ENCODE results near the gene CEP192.

Gene CEP192

DNA sequence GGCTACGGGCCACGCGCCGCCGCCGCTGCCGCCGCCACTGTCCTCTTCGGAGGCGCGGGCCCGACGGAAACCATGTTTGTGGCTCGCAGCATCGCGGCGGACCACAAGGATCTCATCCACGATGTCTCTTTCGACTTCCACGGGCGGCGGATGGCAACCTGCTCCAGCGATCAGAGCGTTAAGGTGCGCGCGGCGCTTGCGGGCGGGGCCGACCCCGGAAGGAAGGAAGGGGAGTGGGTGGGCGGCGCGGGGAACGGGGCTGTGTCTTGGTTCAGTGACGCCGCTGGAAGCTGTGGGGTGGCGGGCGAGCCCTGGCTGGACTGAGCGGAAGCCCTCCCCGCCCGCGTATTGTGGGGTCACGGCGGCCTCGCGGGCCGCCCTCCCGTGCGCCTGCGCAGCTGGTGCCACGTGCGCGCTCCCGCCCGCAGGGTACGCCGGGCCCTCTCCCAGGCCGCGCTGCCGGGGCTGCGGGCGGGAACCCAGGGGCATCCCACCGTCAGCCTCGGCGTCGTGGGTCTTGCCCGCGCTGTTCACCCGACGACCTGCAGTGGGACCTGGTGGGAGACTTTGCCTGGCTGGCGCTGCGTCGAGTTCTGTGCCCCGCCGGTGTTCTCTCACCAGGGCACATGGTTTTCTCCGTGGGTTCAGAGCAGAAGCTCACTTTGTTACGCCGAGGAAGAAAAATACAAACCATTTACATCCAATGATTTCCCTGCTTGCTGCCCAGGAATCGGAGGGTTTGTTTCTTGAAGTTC lies 42.9 kb upstream of the CEP192 start (continued):
- TF ChIP-seq ZNF600 (tag by site-specific recombination; IDR thresholded peaks at IDR 0.05) (no peak; the same call in 1 of the 2 replicates), ZNF561 (tag by site-specific recombination; IDR thresholded peaks at IDR 0.05; ENCODE audit: borderline replicate concordance) (peak; percentile 76; the same call in 1 of the 2 replicates), PRDM1 (tag by site-specific recombination; IDR thresholded peaks at IDR 0.05) (no peak), ZNF670 (tag by site-specific recombination; IDR thresholded peaks at IDR 0.05; ENCODE audit: low read depth) (no peak), SP3 (tag by site-specific recombination; IDR thresholded peaks at IDR 0.05) (peak; percentile 96), BCL11A (tag by site-specific recombination; IDR thresholded peaks at IDR 0.05; ENCODE audit: low read depth) (no peak), KLF9 (tag by site-specific recombination; IDR thresholded peaks at IDR 0.05; ENCODE audit: low read depth) (peak; percentile 91), TRIM28 (IDR thresholded peaks at IDR 0.05; ENCODE audit: borderline replicate concordance, low read length) (no peak), OVOL3 (tag by site-specific recombination; IDR thresholded peaks at IDR 0.05) (no peak), SP7 (tag by site-specific recombination; IDR thresholded peaks at IDR 0.05) (peak; percentile 74), REPIN1 (tag by site-specific recombination; IDR thresholded peaks at IDR 0.05; ENCODE audit: low read depth) (no peak), SETDB1 (IDR thresholded peaks at IDR 0.05; ENCODE audit: insufficient read length, low read length) (peak; percentile 62), ZFP69B (tag by site-specific recombination; IDR thresholded peaks at IDR 0.05) (peak; percentile 67; the same call in 1 of the 2 replicates), ZNF426 (tag by site-specific recombination; IDR thresholded peaks at IDR 0.05) (no peak), GLI4 (tag by site-specific recombination; IDR thresholded peaks at IDR 0.05) (no peak), ZNF266 (tag by site-specific recombination; IDR thresholded peaks at IDR 0.05; ENCODE audit: low read depth) (no peak)
- TF ChIP-seq, protein P1, sequence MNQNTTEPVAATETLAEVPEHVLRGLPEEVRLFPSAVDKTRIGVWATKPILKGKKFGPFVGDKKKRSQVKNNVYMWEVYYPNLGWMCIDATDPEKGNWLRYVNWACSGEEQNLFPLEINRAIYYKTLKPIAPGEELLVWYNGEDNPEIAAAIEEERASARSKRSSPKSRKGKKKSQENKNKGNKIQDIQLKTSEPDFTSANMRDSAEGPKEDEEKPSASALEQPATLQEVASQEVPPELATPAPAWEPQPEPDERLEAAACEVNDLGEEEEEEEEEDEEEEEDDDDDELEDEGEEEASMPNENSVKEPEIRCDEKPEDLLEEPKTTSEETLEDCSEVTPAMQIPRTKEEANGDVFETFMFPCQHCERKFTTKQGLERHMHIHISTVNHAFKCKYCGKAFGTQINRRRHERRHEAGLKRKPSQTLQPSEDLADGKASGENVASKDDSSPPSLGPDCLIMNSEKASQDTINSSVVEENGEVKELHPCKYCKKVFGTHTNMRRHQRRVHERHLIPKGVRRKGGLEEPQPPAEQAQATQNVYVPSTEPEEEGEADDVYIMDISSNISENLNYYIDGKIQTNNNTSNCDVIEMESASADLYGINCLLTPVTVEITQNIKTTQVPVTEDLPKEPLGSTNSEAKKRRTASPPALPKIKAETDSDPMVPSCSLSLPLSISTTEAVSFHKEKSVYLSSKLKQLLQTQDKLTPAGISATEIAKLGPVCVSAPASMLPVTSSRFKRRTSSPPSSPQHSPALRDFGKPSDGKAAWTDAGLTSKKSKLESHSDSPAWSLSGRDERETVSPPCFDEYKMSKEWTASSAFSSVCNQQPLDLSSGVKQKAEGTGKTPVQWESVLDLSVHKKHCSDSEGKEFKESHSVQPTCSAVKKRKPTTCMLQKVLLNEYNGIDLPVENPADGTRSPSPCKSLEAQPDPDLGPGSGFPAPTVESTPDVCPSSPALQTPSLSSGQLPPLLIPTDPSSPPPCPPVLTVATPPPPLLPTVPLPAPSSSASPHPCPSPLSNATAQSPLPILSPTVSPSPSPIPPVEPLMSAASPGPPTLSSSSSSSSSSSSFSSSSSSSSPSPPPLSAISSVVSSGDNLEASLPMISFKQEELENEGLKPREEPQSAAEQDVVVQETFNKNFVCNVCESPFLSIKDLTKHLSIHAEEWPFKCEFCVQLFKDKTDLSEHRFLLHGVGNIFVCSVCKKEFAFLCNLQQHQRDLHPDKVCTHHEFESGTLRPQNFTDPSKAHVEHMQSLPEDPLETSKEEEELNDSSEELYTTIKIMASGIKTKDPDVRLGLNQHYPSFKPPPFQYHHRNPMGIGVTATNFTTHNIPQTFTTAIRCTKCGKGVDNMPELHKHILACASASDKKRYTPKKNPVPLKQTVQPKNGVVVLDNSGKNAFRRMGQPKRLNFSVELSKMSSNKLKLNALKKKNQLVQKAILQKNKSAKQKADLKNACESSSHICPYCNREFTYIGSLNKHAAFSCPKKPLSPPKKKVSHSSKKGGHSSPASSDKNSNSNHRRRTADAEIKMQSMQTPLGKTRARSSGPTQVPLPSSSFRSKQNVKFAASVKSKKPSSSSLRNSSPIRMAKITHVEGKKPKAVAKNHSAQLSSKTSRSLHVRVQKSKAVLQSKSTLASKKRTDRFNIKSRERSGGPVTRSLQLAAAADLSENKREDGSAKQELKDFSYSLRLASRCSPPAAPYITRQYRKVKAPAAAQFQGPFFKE (tag by site-specific recombination; IDR thresholded peaks at IDR 0.05; ENCODE audit: borderline replicate concordance), result no peak
- TF ChIP-seq, protein P2, sequence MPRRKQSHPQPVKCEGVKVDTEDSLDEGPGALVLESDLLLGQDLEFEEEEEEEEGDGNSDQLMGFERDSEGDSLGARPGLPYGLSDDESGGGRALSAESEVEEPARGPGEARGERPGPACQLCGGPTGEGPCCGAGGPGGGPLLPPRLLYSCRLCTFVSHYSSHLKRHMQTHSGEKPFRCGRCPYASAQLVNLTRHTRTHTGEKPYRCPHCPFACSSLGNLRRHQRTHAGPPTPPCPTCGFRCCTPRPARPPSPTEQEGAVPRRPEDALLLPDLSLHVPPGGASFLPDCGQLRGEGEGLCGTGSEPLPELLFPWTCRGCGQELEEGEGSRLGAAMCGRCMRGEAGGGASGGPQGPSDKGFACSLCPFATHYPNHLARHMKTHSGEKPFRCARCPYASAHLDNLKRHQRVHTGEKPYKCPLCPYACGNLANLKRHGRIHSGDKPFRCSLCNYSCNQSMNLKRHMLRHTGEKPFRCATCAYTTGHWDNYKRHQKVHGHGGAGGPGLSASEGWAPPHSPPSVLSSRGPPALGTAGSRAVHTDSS (tag by site-specific recombination; IDR thresholded peaks at IDR 0.05), result 0 out of 2 replicates have a peak, but pooled peaks have one; percentile 17
- TF ChIP-seq, protein P3, sequence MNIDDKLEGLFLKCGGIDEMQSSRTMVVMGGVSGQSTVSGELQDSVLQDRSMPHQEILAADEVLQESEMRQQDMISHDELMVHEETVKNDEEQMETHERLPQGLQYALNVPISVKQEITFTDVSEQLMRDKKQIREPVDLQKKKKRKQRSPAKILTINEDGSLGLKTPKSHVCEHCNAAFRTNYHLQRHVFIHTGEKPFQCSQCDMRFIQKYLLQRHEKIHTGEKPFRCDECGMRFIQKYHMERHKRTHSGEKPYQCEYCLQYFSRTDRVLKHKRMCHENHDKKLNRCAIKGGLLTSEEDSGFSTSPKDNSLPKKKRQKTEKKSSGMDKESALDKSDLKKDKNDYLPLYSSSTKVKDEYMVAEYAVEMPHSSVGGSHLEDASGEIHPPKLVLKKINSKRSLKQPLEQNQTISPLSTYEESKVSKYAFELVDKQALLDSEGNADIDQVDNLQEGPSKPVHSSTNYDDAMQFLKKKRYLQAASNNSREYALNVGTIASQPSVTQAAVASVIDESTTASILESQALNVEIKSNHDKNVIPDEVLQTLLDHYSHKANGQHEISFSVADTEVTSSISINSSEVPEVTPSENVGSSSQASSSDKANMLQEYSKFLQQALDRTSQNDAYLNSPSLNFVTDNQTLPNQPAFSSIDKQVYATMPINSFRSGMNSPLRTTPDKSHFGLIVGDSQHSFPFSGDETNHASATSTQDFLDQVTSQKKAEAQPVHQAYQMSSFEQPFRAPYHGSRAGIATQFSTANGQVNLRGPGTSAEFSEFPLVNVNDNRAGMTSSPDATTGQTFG (tag by site-specific recombination; IDR thresholded peaks at IDR 0.05; ENCODE audit: borderline replicate concordance), result no peak
- TF ChIP-seq, protein P4, sequence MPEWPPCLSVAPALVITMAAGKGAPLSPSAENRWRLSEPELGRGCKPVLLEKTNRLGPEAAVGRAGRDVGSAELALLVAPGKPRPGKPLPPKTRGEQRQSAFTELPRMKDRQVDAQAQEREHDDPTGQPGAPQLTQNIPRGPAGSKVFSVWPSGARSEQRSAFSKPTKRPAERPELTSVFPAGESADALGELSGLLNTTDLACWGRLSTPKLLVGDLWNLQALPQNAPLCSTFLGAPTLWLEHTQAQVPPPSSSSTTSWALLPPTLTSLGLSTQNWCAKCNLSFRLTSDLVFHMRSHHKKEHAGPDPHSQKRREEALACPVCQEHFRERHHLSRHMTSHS (tag by site-specific recombination; IDR thresholded peaks at IDR 0.05), result no peak
- TF ChIP-seq, protein P5, sequence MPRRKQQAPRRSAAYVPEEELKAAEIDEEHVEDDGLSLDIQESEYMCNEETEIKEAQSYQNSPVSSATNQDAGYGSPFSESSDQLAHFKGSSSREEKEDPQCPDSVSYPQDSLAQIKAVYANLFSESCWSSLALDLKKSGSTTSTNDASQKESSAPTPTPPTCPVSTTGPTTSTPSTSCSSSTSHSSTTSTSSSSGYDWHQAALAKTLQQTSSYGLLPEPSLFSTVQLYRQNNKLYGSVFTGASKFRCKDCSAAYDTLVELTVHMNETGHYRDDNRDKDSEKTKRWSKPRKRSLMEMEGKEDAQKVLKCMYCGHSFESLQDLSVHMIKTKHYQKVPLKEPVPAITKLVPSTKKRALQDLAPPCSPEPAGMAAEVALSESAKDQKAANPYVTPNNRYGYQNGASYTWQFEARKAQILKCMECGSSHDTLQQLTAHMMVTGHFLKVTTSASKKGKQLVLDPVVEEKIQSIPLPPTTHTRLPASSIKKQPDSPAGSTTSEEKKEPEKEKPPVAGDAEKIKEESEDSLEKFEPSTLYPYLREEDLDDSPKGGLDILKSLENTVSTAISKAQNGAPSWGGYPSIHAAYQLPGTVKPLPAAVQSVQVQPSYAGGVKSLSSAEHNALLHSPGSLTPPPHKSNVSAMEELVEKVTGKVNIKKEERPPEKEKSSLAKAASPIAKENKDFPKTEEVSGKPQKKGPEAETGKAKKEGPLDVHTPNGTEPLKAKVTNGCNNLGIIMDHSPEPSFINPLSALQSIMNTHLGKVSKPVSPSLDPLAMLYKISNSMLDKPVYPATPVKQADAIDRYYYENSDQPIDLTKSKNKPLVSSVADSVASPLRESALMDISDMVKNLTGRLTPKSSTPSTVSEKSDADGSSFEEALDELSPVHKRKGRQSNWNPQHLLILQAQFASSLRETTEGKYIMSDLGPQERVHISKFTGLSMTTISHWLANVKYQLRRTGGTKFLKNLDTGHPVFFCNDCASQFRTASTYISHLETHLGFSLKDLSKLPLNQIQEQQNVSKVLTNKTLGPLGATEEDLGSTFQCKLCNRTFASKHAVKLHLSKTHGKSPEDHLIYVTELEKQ (tag by site-specific recombination; IDR thresholded peaks at IDR 0.05; ENCODE audit: borderline replicate concordance), result no peak
- TF ChIP-seq, protein P6, sequence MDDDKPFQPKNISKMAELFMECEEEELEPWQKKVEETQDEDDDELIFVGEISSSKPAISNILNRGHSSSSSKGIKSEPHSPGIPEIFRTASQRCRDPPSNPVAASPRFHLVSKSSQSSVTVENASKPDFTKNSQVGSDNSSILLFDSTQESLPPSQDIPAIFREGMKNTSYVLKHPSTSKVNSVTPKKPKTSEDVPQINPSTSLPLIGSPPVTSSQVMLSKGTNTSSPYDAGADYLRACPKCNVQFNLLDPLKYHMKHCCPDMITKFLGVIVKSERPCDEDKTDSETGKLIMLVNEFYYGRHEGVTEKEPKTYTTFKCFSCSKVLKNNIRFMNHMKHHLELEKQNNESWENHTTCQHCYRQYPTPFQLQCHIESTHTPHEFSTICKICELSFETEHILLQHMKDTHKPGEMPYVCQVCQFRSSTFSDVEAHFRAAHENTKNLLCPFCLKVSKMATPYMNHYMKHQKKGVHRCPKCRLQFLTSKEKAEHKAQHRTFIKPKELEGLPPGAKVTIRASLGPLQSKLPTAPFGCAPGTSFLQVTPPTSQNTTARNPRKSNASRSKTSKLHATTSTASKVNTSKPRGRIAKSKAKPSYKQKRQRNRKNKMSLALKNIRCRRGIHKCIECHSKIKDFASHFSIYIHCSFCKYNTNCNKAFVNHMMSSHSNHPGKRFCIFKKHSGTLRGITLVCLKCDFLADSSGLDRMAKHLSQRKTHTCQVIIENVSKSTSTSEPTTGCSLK (tag by site-specific recombination; IDR thresholded peaks at IDR 0.05), result no peak
